OCI-LY7 (cell line): ENCODE data around the gene RFX5. TPM values are rescaled to one million over a fixed set of nuclear protein-coding genes. Genes with fewer than 3 reads are reported as not detected.

Experiments
- BruUV-seq: library from RNA; stranded (reverse); fragments of 400-500 nt; replicated peaks from 2 replicates; lab custom pipeline; 2021; lab: Mats Ljungman, UMichigan
- CTCF ChIA-PET: fragments of 300-600 bp; sonication (Branson Sonifier 250); formaldehyde crosslinking; loops from one replicate; lab custom pipeline; 2022; ENCODE audit warnings: antibody characterized with exemption; ENCODE audit not compliant: unreplicated experiment; lab: Charles Lee
- POLR2A ChIA-PET: fragments of 300-600 bp; sonication (Branson Sonifier 250); formaldehyde crosslinking; loops from one replicate; lab custom pipeline; 2022; ENCODE audit warnings: antibody characterized with exemption; lab: Charles Lee
- DNase-seq: peaks from one replicate; pipeline ENCODE4 v3.0.0-alpha.2; 2015; ENCODE audit warnings: low spot score
- H2AFZ ChIP-seq: fragments of 200-600 bp; sonication (generic), shearing (Covaris generic); 2 replicates; pipeline ENCODE4 v1.6.1; 2014; ENCODE audit warnings: mild to moderate bottlenecking, antibody characterized with exemption, low read length, moderate library complexity
- H3K27ac ChIP-seq: fragments of 200-600 bp; sonication (generic); 2 replicates; pipeline ENCODE4 v1.5.1; 2014; ENCODE audit warnings: mixed run types, low read depth, mild to moderate bottlenecking, moderate library complexity, low read length, inconsistent platforms; ENCODE audit not compliant: poor library complexity, severe bottlenecking
- H3K36me3 ChIP-seq: fragments of 200-600 bp; sonication (generic); 2 replicates; pipeline ENCODE4 v1.6.1; 2014; ENCODE audit warnings: mild to moderate bottlenecking, antibody characterized with exemption, low read length, moderate library complexity, mixed read lengths; ENCODE audit not compliant: insufficient read depth
- H3K4me1 ChIP-seq: fragments of 200-600 bp; sonication (generic); 2 replicates; pipeline ENCODE4 v1.5.1; 2014; ENCODE audit warnings: mild to moderate bottlenecking, low read length; ENCODE audit not compliant: insufficient read depth, poor library complexity, severe bottlenecking
- H3K4me2 ChIP-seq: fragments of 200-600 bp; sonication (generic); 2 replicates; pipeline ENCODE4 v1.6.1; 2014; ENCODE audit warnings: mild to moderate bottlenecking, low read length
- H3K4me3 ChIP-seq: fragments of 200-600 bp; sonication (generic); 2 replicates; pipeline ENCODE4 v1.5.1; 2014; ENCODE audit warnings: mild to moderate bottlenecking, low read depth, low read length; ENCODE audit not compliant: poor library complexity, severe bottlenecking
- H3K79me2 ChIP-seq: fragments of 200-600 bp; sonication (generic); 2 replicates; pipeline ENCODE4 v1.6.1; 2016; ENCODE audit warnings: low read depth, mild to moderate bottlenecking, low read length, moderate library complexity, mixed read lengths; ENCODE audit not compliant: insufficient read depth
- H3K9me2 ChIP-seq: fragments of 200-600 bp; sonication (generic); 2 replicates; pipeline ENCODE4 v1.6.1; 2016; ENCODE audit warnings: mild to moderate bottlenecking, low read length, mixed read lengths; ENCODE audit not compliant: insufficient read depth
- H3K9me3 ChIP-seq: fragments of 200-600 bp; sonication (generic); 2 replicates; pipeline ENCODE4 v1.6.1; 2014; ENCODE audit warnings: mild to moderate bottlenecking, mixed run types, low read length, mixed read lengths
- H4K20me1 ChIP-seq: fragments of 200-600 bp; sonication (generic); 2 replicates; pipeline ENCODE4 v1.6.1; 2014; ENCODE audit warnings: mild to moderate bottlenecking, antibody characterized with exemption, low read length, moderate library complexity, mixed read lengths; ENCODE audit not compliant: insufficient read depth
- EZH2phosphoT487 ChIP-seq: fragments of 200-600 bp; sonication (generic); IDR thresholded peaks from 2 replicates; pipeline ENCODE4 v1.6.1; 2018; ENCODE audit warnings: low read depth, borderline replicate concordance, mild to moderate bottlenecking, mixed run types, antibody characterized with exemption, low read length, moderate library complexity, mixed read lengths
- intact Hi-C: fragments of 100-400 bp; cut with micrococcal nuclease; formaldehyde crosslinking; loops from one replicate; pipeline ENCODE4 v1.10.0; 2022; ENCODE audit not compliant: unreplicated experiment
- total RNA-seq, 2 experiments: library from RNA; depleted of rRNA in 1 of 2; stranded (reverse); fragments of >200 nt in 1 of 2; shearing (Covaris generic) in 1 of 2; gene quantifications; 2 replicates each; pipeline ENCODE4 v1.2.3, GENCODE V29; 2014 to 2022
- TF ChIP-seq, protein P1 (sequence below): fragments of 200-600 bp; sonication (generic); conservative IDR thresholded peaks from 2 replicates; pipeline ENCODE4 v1.5.1; 2014; ENCODE audit warnings: mild to moderate bottlenecking, antibody characterized with exemption, low read length, moderate library complexity, mixed read lengths

Gene RFX5
- total RNA-seq, 2 experiments from 2014 or later = 99.7 to 115 TPM

DNA sequence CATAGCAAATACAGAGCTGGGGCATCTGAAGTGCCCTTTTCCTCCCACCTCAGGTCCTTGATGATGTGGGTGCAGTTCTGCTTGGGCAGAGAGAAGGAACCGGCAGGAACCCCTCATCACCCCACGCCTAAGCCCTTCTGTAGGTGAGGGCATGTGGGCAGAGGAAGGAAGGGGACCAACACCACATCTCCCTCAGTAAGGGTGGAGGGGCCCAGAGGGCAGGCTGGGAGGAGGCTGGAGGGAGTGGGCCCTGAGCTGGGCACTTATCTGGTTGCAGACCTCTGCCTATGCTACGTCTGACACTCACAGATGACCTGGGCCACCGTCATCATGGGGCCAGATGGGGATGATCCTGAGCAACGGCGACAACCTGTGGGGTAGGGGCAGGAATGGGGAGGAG lies 54.0 kb downstream of the RFX5 start:
- no peak overlapping the region for H3K27ac ChIP-seq
- TF ChIP-seq EZH2phosphoT487 = no peak
- TF ChIP-seq, protein P1, sequence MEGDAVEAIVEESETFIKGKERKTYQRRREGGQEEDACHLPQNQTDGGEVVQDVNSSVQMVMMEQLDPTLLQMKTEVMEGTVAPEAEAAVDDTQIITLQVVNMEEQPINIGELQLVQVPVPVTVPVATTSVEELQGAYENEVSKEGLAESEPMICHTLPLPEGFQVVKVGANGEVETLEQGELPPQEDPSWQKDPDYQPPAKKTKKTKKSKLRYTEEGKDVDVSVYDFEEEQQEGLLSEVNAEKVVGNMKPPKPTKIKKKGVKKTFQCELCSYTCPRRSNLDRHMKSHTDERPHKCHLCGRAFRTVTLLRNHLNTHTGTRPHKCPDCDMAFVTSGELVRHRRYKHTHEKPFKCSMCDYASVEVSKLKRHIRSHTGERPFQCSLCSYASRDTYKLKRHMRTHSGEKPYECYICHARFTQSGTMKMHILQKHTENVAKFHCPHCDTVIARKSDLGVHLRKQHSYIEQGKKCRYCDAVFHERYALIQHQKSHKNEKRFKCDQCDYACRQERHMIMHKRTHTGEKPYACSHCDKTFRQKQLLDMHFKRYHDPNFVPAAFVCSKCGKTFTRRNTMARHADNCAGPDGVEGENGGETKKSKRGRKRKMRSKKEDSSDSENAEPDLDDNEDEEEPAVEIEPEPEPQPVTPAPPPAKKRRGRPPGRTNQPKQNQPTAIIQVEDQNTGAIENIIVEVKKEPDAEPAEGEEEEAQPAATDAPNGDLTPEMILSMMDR = no peak
- H2AFZ ChIP-seq = no peak overlapping the region
- no TSS peak for BruUV-seq
- no peaks in the 10 kb centered on the region for H3K4me1 ChIP-seq
- no peak overlapping the region for H3K4me2 ChIP-seq
- no peak for DNase-seq
- intact Hi-C loops = no loop called here
- H3K36me3 ChIP-seq = peaks cover 95% of the 10 kb centered on the region
- H3K9me3 ChIP-seq = no peaks in the 10 kb centered on the region
- no peaks in the 10 kb centered on the region for H3K9me2 ChIP-seq
- no peak overlapping the region for H3K4me3 ChIP-seq
- no peaks in the 10 kb centered on the region for H3K79me2 ChIP-seq
- H4K20me1 ChIP-seq = no peaks in the 10 kb centered on the region
- CTCF ChIA-PET = no interaction called here
- POLR2A ChIA-PET = interaction anchor here (0.6 to 0.9 kb wide), 2 partner anchors 21 to 29 kb away, joined by 3 read pairs; no protein-coding TSS in a partner anchor

DNA sequence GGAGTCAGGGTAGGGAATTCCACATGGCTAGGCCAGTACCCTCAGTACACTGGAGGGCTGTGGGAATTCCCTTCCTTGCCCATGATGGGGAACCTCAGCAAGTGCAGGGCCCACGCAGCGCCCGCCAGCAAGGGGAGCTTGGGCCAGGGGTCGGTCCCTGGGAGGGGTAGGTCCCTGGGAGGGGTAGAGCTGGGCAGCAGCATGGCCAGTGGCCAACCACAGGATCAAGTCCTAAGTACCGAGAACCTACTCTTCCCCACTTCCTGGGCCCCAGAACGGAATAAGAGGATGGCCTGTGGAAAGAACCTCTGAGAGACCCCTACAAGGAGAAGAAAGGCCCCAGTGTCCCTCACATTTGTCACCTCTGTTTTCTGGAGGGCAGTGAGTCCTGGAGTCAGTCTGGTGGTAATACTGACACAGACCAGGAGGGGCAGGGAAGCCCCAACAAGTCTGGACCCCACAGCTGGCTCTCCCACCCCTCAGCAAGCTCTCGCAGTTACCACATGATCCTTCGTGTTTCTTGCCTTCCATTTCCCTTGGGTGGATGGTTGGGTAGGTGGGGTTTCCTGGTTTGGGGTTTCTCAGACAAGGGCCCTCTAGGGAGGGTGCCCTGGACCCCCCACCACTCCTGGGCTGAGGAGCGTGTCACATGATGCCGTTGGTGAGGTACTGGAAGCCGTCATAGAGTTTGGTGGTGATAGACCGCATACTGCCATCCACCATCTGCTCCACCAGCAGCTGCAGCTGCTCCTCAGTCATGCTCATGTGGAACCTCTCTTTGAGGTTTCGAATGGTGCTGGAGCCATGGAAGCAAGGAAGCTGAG lies 54.6 kb downstream of the RFX5 start:
- no peak overlapping the region for H3K4me3 ChIP-seq
- no peak for TF ChIP-seq EZH2phosphoT487
- TF ChIP-seq, protein P1 = no peak
- no peak for DNase-seq
- H3K9me2 ChIP-seq = no peaks in the 10 kb centered on the region
- ChIA-PET POLR2A (no interaction called here), CTCF (no interaction called here)
- no TSS peak for BruUV-seq
- H3K9me3 ChIP-seq = no peaks in the 10 kb centered on the region
- no peaks in the 10 kb centered on the region for H3K79me2 ChIP-seq
- no peak overlapping the region for H3K4me2 ChIP-seq
- H3K27ac ChIP-seq = no peak overlapping the region
- intact Hi-C loops = no loop called here
- peaks cover 95% of the 10 kb centered on the region for H3K36me3 ChIP-seq
- no peaks in the 10 kb centered on the region; the same call in 1 of the 2 replicates for H4K20me1 ChIP-seq
- H2AFZ ChIP-seq = no peak overlapping the region
- no peaks in the 10 kb centered on the region for H3K4me1 ChIP-seq

DNA sequence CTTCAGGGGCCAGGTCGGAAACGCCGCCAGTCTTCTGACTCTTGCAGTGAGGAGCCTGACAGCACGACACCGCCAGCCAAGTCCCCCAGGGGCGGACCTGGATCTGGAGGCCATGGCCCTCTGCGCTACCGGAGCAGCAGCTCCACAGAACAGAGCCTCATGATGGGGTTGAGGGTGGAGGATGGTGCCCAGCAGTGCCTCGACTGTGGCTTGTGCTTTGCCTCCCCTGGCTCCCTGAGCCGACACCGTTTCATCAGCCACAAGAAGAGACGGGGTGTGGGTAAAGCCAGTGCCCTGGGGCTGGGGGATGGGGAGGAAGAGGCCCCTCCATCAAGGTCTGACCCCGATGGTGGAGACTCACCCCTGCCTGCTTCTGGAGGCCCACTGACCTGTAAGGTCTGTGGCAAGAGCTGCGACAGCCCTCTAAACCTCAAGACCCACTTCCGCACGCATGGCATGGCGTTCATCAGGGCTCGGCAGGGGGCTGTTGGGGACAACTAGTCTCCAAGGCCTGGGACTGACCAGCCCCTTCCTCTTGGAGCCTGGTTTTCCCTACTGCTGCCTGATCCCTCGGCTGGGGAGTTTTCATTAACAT lies 56.2 kb downstream of the RFX5 start:
- no peaks in the 10 kb centered on the region for H3K9me3 ChIP-seq
- H2AFZ ChIP-seq = no peak overlapping the region
- intact Hi-C loops = no loop called here
- H4K20me1 ChIP-seq = no peaks in the 10 kb centered on the region; the same call in 1 of the 2 replicates
- TF ChIP-seq, protein P1 = no peak
- TF ChIP-seq EZH2phosphoT487 = no peak
- no peaks in the 10 kb centered on the region for H3K9me2 ChIP-seq
- H3K36me3 ChIP-seq = peaks cover 96% of the 10 kb centered on the region
- no peak overlapping the region for H3K4me2 ChIP-seq
- ChIA-PET CTCF (no interaction called here), POLR2A (no interaction called here)
- no peak for DNase-seq
- no TSS peak for BruUV-seq
- H3K4me3 ChIP-seq = no peak overlapping the region
- no peaks in the 10 kb centered on the region for H3K79me2 ChIP-seq
- no peaks in the 10 kb centered on the region for H3K4me1 ChIP-seq
- no peak overlapping the region for H3K27ac ChIP-seq
